HEK293T (cell line): ENCODE data around the gene SPDYE2.
"Not testable (repeated sequence)": the region's sequence is repeated elsewhere in the genome, so short reads cannot be mapped to it uniquely, and the experiment has no call there.

Source experiments
- ARNT ChIP-seq: fragments of 450-650 bp; IDR thresholded peaks from 2 replicates; pipeline ENCODE4 v1.6.1; 2017; ENCODE audit warnings: mild to moderate bottlenecking
- BHLHE40 ChIP-seq: fragments of 450-650 bp; IDR thresholded peaks from 2 replicates; pipeline ENCODE4 v1.6.1; 2016; ENCODE audit warnings: mild to moderate bottlenecking, moderate library complexity, borderline replicate concordance
- CTBP1 ChIP-seq: fragments of 450-650 bp; IDR thresholded peaks from 2 replicates; pipeline ENCODE4 v1.6.1; 2016; ENCODE audit warnings: borderline replicate concordance
- ELF4 ChIP-seq: fragments of 450-650 bp; IDR thresholded peaks from 2 replicates; pipeline ENCODE4 v1.6.1; 2017; ENCODE audit warnings: antibody characterized with exemption
- FOXK2 ChIP-seq: fragments of 450-650 bp; IDR thresholded peaks from 2 replicates; pipeline ENCODE4 v1.6.1; 2016; ENCODE audit warnings: mild to moderate bottlenecking
- L3MBTL2 ChIP-seq: fragments of 450-650 bp; conservative IDR thresholded peaks from 2 replicates; pipeline ENCODE4 v1.6.1; 2016; ENCODE audit warnings: mild to moderate bottlenecking
- LEF1 ChIP-seq: fragments of 450-650 bp; IDR thresholded peaks from 2 replicates; pipeline ENCODE4 v1.6.1; 2017; ENCODE audit warnings: mild to moderate bottlenecking, borderline replicate concordance
- NFRKB ChIP-seq: fragments of 450-650 bp; IDR thresholded peaks from 2 replicates; pipeline ENCODE4 v1.6.1; 2016; ENCODE audit warnings: mild to moderate bottlenecking, moderate library complexity
- TARDBP ChIP-seq: fragments of 450-650 bp; IDR thresholded peaks from 2 replicates; pipeline ENCODE4 v1.6.1; 2016
- TF ChIP-seq, protein P1 (sequence below): fragments of 450-650 bp; IDR thresholded peaks from 2 replicates; pipeline ENCODE4 v1.6.1; 2016

DNA sequence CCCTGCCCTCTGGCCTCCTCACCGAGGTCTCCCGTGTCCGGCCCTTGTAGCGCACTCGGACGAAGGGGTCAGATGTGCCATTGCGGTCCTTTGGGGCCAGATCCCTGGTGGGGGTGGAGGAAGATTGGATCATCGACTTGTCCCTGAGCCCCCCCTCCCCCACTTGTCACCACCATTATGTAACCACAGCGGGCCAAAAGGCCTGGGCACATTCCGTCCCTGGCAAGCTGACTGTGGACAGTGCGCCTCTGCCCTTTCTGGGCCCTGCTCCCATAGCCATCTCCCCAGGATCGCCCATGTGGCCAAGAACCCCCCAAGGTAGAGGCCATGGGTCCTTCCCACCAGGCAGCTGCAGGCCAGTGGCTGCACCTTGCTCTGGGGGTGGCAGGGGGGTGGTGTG lies 47.9 kb upstream of the SPDYE2 start:
- not testable (repeated sequence) for TF ChIP-seq LEF1, CTBP1, ARNT, BHLHE40, L3MBTL2, TARDBP, FOXK2, NFRKB, ELF4
- TF ChIP-seq, protein P1, sequence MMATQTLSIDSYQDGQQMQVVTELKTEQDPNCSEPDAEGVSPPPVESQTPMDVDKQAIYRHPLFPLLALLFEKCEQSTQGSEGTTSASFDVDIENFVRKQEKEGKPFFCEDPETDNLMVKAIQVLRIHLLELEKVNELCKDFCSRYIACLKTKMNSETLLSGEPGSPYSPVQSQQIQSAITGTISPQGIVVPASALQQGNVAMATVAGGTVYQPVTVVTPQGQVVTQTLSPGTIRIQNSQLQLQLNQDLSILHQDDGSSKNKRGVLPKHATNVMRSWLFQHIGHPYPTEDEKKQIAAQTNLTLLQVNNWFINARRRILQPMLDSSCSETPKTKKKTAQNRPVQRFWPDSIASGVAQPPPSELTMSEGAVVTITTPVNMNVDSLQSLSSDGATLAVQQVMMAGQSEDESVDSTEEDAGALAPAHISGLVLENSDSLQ, result not testable (repeated sequence)
